Peyer's patch (tissue), 4 donors: Measurements from ENCODE around the gene DMD.

Experiments
- POLR2A ChIP-seq, 2 donors: fragments of 450-650 bp; IDR thresholded peaks; one replicate each; pipeline ENCODE4 v1.5.1; 2017; ENCODE audit warnings: antibody characterized with exemption in 2 of 2, mild to moderate bottlenecking in 2 of 2, moderate library complexity in 2 of 2
- TF ChIP-seq, protein P1 (sequence below), 6 experiments: fragments of 450-650 bp in 4 of 6; fragments of 200-600 bp in 2 of 6; sonication (generic) in 1 of 6; IDR thresholded peaks; one replicate each; pipeline ENCODE4 v1.5.1; 2017 to 2019; ENCODE audit warnings: antibody characterized with exemption in 6 of 6, mild to moderate bottlenecking in 3 of 6, moderate library complexity in 1 of 6

DNA sequence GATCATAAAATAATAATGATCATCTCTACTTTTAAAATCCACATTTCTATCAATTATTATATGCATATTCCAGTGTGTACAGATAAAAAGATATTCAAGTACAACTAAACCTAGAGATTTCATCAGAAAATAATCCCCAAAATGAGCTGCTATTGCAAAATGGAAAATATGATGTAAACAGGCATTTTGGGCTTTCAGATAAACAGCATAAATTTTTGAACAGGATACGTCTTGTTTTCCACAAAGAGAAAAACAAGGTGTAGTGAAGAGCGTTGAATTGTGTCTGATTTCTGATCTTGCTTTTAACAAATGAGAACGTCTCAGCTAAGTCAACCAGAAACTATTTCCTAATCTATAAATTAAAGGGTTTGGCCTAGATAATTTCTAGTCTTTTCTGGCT, 1789.9 kb downstream of the DMD start:
- TF ChIP-seq, protein P1, sequence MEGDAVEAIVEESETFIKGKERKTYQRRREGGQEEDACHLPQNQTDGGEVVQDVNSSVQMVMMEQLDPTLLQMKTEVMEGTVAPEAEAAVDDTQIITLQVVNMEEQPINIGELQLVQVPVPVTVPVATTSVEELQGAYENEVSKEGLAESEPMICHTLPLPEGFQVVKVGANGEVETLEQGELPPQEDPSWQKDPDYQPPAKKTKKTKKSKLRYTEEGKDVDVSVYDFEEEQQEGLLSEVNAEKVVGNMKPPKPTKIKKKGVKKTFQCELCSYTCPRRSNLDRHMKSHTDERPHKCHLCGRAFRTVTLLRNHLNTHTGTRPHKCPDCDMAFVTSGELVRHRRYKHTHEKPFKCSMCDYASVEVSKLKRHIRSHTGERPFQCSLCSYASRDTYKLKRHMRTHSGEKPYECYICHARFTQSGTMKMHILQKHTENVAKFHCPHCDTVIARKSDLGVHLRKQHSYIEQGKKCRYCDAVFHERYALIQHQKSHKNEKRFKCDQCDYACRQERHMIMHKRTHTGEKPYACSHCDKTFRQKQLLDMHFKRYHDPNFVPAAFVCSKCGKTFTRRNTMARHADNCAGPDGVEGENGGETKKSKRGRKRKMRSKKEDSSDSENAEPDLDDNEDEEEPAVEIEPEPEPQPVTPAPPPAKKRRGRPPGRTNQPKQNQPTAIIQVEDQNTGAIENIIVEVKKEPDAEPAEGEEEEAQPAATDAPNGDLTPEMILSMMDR (IDR thresholded peaks at IDR 0.05): no peak
- TF ChIP-seq POLR2A (IDR thresholded peaks at IDR 0.05): no peak
